Chondrocyte (in vitro differentiated cells): ENCODE measurements around the gene FEM1B. TPM values are rescaled to one million over a fixed set of nuclear protein-coding genes. Genes with fewer than 3 reads are reported as not detected.

Source experiments
- DNase-seq: peaks from one replicate; pipeline ENCODE4 v3.0.0; 2021; ENCODE audit warnings: mixed read lengths, low spot score
- H3K27ac Mint-ChIP-seq: one replicate; pipeline ENCODE4 v1.8.0; 2021; ENCODE audit warnings: mild to moderate bottlenecking, moderate library complexity, mixed read lengths; ENCODE audit not compliant: unreplicated experiment
- H3K27me3 Mint-ChIP-seq: 2 replicates; pipeline ENCODE4 v1.8.0; 2021; ENCODE audit warnings: low read depth, mixed read lengths
- H3K36me3 Mint-ChIP-seq: 2 replicates; pipeline ENCODE4 v1.8.0; 2021; ENCODE audit warnings: low read depth, mixed read lengths
- H3K4me1 Mint-ChIP-seq: 2 replicates; pipeline ENCODE4 v1.8.0; 2021; ENCODE audit warnings: low read depth, mild to moderate bottlenecking, mixed read lengths
- H3K4me3 Mint-ChIP-seq: one replicate; pipeline ENCODE4 v1.8.0; 2021; ENCODE audit warnings: mild to moderate bottlenecking, moderate library complexity, mixed read lengths; ENCODE audit not compliant: unreplicated experiment
- H3K9me3 Mint-ChIP-seq: 2 replicates; pipeline ENCODE4 v1.8.0; 2021; ENCODE audit warnings: low read depth, mixed read lengths
- total RNA-seq: library from RNA; stranded (reverse); gene quantifications from 3 replicates; pipeline ENCODE4 v1.2.1, GENCODE V29; 2021
- TF ChIP-seq, protein P1 (sequence below): fragments of 200-600 bp; sonication (generic); IDR thresholded peaks from 2 replicates; pipeline ENCODE4 v1.5.0; 2021; ENCODE audit warnings: antibody characterized with exemption, mild to moderate bottlenecking, moderate library complexity

Gene FEM1B
- total RNA-seq, 1 donor from 2014 or later, result 52.7 TPM

DNA sequence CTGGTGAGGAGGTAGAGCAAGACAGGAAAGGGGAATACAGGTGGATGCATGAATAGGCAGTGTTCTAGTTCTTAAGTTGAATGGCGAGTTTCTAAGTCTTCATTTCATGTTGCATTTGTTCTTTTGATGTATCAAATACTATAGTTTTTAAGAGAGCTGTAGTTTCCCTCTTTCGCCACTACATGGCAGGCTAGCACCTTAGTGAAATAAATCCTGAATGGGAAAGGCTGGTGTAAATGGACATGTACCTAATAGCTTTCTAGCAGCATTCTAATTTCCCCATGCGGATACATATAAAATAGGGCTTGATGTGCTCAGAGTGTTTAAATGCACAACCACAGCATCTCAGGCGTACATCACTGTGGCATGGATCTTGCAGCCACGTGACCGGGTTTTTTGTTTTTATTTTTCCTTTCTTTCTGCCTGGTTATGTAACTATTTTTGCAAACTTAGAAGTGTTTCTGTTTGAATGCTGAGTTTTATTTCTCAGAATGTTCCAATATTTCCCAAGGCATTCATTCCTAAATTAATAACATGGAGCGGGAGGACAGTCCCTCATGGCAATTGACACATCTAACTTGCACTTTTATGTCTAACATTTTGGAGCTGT, 24.5 kb upstream of the FEM1B start:
- peaks cover 13% of the 10 kb centered on the region for H3K4me1 Mint-ChIP-seq
- no peak overlapping the region for H3K27ac Mint-ChIP-seq
- no peaks in the 10 kb centered on the region for H3K9me3 Mint-ChIP-seq
- H3K4me3 Mint-ChIP-seq, result no peak overlapping the region
- TF ChIP-seq, protein P1, sequence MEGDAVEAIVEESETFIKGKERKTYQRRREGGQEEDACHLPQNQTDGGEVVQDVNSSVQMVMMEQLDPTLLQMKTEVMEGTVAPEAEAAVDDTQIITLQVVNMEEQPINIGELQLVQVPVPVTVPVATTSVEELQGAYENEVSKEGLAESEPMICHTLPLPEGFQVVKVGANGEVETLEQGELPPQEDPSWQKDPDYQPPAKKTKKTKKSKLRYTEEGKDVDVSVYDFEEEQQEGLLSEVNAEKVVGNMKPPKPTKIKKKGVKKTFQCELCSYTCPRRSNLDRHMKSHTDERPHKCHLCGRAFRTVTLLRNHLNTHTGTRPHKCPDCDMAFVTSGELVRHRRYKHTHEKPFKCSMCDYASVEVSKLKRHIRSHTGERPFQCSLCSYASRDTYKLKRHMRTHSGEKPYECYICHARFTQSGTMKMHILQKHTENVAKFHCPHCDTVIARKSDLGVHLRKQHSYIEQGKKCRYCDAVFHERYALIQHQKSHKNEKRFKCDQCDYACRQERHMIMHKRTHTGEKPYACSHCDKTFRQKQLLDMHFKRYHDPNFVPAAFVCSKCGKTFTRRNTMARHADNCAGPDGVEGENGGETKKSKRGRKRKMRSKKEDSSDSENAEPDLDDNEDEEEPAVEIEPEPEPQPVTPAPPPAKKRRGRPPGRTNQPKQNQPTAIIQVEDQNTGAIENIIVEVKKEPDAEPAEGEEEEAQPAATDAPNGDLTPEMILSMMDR, result peak; percentile 90
- no peak for DNase-seq
- no peaks in the 10 kb centered on the region for H3K36me3 Mint-ChIP-seq
- no peaks in the 10 kb centered on the region for H3K27me3 Mint-ChIP-seq

DNA sequence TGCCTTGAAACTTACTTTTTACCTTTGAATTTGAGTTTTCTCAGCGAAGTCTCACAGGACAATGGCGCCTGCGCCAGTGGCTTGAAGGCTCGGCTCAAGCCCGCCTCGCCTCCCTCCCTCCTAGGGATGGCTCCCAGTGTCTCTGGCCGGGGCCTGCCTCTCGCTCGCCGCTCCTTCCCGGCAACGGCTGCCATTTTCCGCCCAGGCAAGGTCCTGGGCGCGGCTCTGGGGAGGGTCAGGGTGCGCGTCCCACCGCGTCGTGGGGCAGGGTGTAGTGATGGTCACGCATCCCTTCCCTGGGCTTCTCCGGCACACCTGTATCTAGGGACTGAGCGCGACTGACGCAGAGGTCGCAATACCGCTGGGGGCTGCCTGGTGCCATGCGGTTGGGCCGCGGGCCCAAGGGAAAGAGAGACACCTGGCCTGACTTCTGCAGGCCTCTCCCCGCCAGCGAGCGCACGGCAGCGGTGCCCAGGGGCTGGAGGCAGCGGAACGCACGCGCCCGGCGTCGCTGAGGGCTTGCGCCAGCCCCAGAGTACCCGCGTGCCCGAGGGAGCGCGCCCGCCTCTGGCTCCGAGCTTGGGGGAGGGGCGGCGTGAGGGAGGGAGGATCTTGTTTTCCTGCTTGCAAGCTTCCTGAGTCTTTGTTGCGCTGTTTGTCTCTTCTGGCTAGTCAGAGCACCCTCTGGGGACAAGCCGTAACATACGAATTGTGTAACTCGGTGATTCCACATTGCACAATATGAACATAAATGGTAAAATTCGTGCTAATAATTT, 20.7 kb upstream of the FEM1B start:
- no peaks in the 10 kb centered on the region for H3K36me3 Mint-ChIP-seq
- peaks cover 10% of the 10 kb centered on the region for H3K4me1 Mint-ChIP-seq
- peak overlapping the region; percentile 13 for H3K27ac Mint-ChIP-seq
- no peaks in the 10 kb centered on the region for H3K27me3 Mint-ChIP-seq
- peak overlapping the region; percentile 73 for H3K4me3 Mint-ChIP-seq
- TF ChIP-seq, protein P1, result peak; percentile 26
- no peaks in the 10 kb centered on the region for H3K9me3 Mint-ChIP-seq
- no peak for DNase-seq

DNA sequence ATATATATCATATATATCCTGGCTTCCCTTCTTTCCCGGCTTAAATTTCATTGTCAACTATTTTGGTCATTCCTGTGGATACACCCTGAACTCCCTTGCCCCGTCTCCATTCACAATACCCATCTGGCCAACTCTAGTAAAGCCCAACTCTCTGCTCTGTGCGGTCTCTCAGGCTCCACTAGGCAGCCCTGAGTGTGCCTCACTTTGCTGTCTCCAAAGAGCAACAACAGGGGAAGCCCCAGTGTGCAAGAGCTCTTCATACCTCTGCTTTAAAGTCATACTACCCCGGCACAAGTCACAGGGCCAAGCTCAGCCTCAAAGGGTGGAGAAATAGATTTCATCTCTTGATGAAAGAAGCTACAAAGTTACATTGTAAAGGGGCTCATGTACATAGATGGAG, 18.9 kb upstream of the FEM1B start:
- H3K27ac Mint-ChIP-seq, result no peak overlapping the region
- H3K27me3 Mint-ChIP-seq, result no peaks in the 10 kb centered on the region
- no peaks in the 10 kb centered on the region for H3K36me3 Mint-ChIP-seq
- H3K9me3 Mint-ChIP-seq, result no peaks in the 10 kb centered on the region
- H3K4me1 Mint-ChIP-seq, result peaks cover 3% of the 10 kb centered on the region
- H3K4me3 Mint-ChIP-seq, result no peak overlapping the region
- TF ChIP-seq, protein P1, result no peak
- DNase-seq, result no peak

DNA sequence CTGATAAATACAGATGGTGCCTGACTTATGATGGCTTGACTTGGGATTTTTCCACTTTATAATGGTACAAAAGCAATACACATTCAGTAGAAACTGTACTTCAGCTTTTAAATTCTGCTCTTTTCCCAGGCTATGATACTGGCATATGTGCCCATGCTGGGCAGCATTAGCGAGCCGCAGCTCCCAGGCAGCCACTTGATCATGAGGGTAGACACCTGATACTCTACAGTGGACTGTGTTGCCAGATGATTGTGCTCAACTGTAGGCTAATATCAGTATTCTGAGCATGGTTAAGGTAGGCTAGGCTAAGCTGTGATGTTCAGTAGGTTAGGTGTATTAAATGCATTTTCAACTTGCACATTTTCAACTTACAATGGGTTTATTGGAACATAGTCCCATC, 17.7 kb upstream of the FEM1B start:
- Mint-ChIP-seq H3K4me3 (no peak overlapping the region), H3K4me1 (peaks cover 3% of the 10 kb centered on the region), H3K9me3 (no peaks in the 10 kb centered on the region), H3K27ac (no peak overlapping the region), H3K36me3 (no peaks in the 10 kb centered on the region), H3K27me3 (peaks cover 2% of the 10 kb centered on the region)
- DNase-seq, result no peak
- TF ChIP-seq, protein P1, result no peak

DNA sequence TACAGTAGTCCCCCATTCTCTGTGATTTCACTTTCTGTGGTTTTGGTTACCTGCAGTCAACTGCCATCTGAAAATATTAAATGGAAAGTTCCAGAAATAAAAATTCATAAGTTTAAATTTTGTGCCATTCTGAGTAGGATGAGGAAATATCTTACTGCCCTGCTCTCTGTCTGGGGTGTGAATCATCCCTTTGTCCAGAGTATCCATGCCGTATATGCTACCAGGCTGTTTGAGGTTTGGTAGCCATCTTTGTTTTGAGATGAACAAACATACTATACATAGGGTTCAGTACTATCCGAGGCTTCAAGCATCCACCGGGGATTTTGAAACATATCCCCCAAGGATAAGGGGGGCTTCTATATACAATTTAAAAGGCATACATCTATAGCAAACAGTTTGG, 16.3 kb upstream of the FEM1B start:
- no peaks in the 10 kb centered on the region for H3K9me3 Mint-ChIP-seq
- no peak overlapping the region for H3K4me3 Mint-ChIP-seq
- H3K27me3 Mint-ChIP-seq, result peaks cover 2% of the 10 kb centered on the region
- no peak for DNase-seq
- H3K4me1 Mint-ChIP-seq, result peaks cover 3% of the 10 kb centered on the region
- H3K27ac Mint-ChIP-seq, result no peak overlapping the region
- no peaks in the 10 kb centered on the region for H3K36me3 Mint-ChIP-seq
- TF ChIP-seq, protein P1, result no peak
